Keratinocyte (primary cell): Measurements from ENCODE around the gene ZBTB20.

Source experiments
- EZH2 ChIP-seq: IDR thresholded peaks from one replicate; pipeline ENCODE4 v1.6.1; 2012; ENCODE audit warnings: inconsistent platforms, mild to moderate bottlenecking, low read length, moderate library complexity
- TF ChIP-seq, protein P1 (sequence below), 3 experiments: IDR thresholded peaks in 1 of 3; conservative IDR thresholded peaks in 1 of 3; optimal IDR thresholded peaks in 1 of 3; 2 replicates in 2 of 3; 3 replicates in 1 of 3; pipeline versions ENCODE3 to v1.5.1; 2011; ENCODE audit warnings: low read length in 3 of 3, mild to moderate bottlenecking in 3 of 3, moderate library complexity in 2 of 3, control low read depth in 1 of 3, inconsistent platforms in 1 of 3; ENCODE audit not compliant: insufficient read depth in 2 of 3; ENCODE audit errors: extremely low read depth in 1 of 3

DNA sequence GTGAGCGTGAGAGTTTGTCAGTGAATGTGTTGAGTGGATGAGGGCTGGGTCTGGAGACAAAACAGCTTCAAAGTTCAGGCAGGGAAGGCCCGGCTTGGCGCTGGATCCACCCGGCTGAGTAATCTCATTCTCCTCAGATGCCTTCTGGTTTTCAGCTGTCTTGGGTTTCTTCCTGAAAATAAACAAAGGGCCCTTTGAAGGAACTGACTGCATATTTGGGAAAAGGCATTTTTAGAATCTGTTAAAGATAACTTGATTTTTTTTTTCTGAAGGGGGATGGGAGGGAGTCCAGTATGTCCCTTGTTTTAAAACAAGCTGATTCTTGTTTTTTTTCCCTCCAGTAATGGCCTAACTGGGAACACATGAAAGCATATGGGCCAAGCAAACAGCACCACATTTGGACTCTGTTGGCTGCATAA, 766.8 kb downstream of the ZBTB20 start:
- TF ChIP-seq, protein P1, sequence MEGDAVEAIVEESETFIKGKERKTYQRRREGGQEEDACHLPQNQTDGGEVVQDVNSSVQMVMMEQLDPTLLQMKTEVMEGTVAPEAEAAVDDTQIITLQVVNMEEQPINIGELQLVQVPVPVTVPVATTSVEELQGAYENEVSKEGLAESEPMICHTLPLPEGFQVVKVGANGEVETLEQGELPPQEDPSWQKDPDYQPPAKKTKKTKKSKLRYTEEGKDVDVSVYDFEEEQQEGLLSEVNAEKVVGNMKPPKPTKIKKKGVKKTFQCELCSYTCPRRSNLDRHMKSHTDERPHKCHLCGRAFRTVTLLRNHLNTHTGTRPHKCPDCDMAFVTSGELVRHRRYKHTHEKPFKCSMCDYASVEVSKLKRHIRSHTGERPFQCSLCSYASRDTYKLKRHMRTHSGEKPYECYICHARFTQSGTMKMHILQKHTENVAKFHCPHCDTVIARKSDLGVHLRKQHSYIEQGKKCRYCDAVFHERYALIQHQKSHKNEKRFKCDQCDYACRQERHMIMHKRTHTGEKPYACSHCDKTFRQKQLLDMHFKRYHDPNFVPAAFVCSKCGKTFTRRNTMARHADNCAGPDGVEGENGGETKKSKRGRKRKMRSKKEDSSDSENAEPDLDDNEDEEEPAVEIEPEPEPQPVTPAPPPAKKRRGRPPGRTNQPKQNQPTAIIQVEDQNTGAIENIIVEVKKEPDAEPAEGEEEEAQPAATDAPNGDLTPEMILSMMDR (optimal IDR thresholded peaks at IDR 0.05 in 1 of 3, IDR thresholded peaks at IDR 0.05 in 1 of 3, conservative IDR thresholded peaks at IDR 0.05 in 1 of 3; ENCODE audit: extremely low read depth in 1 of 3, insufficient read depth in 2 of 3, low read length in 3 of 3) = no peak
- TF ChIP-seq EZH2 = no peak
